GM12878 (cell line): Measurements from ENCODE around the gene LRP10. TPM values are rescaled to one million over a fixed set of nuclear protein-coding genes. Genes with fewer than 3 reads are reported as not detected.
A peak's percentile ranks its signal among the peaks of the same experiment; 100 is the strongest.

ENCODE experiments used
- DPF2 ChIP-seq: fragments of 450-650 bp; IDR thresholded peaks from 2 replicates; pipeline ENCODE4 v1.6.1; 2017; ENCODE audit warnings: mild to moderate bottlenecking
- EED ChIP-seq: sonication (generic); IDR thresholded peaks from 2 replicates; pipeline ENCODE4 v1.6.1; 2016; ENCODE audit warnings: antibody characterized with exemption, low read depth
- JUNB ChIP-seq: IDR thresholded peaks from 2 replicates; pipeline ENCODE4 v1.6.1; 2016; ENCODE audit warnings: antibody characterized with exemption, mild to moderate bottlenecking
- MXI1 ChIP-seq: fragments of 150-350 bp; IDR thresholded peaks from 2 replicates; pipeline ENCODE4 v1.6.1; 2011; ENCODE audit warnings: low read depth, mild to moderate bottlenecking, inconsistent platforms, low read length, improper control_type of control experiment
- MYC ChIP-seq: IDR thresholded peaks from 2 replicates; pipeline ENCODE4 v1.6.1; 2011; ENCODE audit warnings: mild to moderate bottlenecking, low read length, moderate library complexity, inconsistent platforms; ENCODE audit not compliant: insufficient read depth, insufficient replicate concordance, insufficient read length, severe bottlenecking
- RBBP5 ChIP-seq: fragments of 200-600 bp; sonication (generic); conservative IDR thresholded peaks from 2 replicates; pipeline ENCODE4 v1.6.1; 2016
- RCOR1 ChIP-seq: conservative IDR thresholded peaks from 2 replicates; pipeline ENCODE4 v1.6.1; 2012; ENCODE audit warnings: low read depth, low read length, improper control_type of control experiment
- SIX5 ChIP-seq: IDR thresholded peaks from 2 replicates; pipeline ENCODE4 v1.6.1; 2011; ENCODE audit warnings: mild to moderate bottlenecking, low read depth, low read length, moderate library complexity; ENCODE audit not compliant: severe bottlenecking
- SMAD5 ChIP-seq: IDR thresholded peaks from 2 replicates; pipeline ENCODE4 v1.6.1; 2016; ENCODE audit warnings: antibody characterized with exemption, low read depth
- SUPT20H ChIP-seq: IDR thresholded peaks from 2 replicates; pipeline ENCODE4 v1.6.1; 2011; ENCODE audit warnings: low read depth, mild to moderate bottlenecking, low read length, moderate library complexity, borderline replicate concordance; ENCODE audit not compliant: control insufficient read depth
- TAF1 ChIP-seq: IDR thresholded peaks from 2 replicates; pipeline ENCODE4 v1.6.1; 2011; ENCODE audit warnings: mild to moderate bottlenecking, low read depth, low read length, borderline replicate concordance
- TCF12 ChIP-seq: IDR thresholded peaks from 2 replicates; pipeline ENCODE4 v1.6.1; 2011; ENCODE audit warnings: low read depth, mild to moderate bottlenecking, low read length
- ZNF207 ChIP-seq: fragments of 450-650 bp; IDR thresholded peaks from 2 replicates; pipeline ENCODE4 v1.6.1; 2014; ENCODE audit warnings: antibody characterized with exemption, mild to moderate bottlenecking, borderline replicate concordance
- polyA plus RNA-seq, 11 experiments: library from polyadenylated mRNA; depleted of rRNA in 4 of 11; unstranded in 6 of 11; stranded (reverse) in 5 of 11; fragments of >200 nt; fragmentation: Nextera tagmentation in 4 of 11; fragmentation: Illumina TruSeq in 1 of 11; extraction: Ambion mirVana in 4 of 11; extraction: Trizol in 1 of 11; gene quantifications; 1 replicate in 1 of 11; 2 replicates in 10 of 11; pipeline versions ENCODE4 v1.2.1 to v1.2.3, GENCODE V29; 2011 to 2016; ENCODE audit warnings: inconsistent platforms in 2 of 11, missing spikeins in 2 of 11, low read depth in 1 of 11
- total RNA-seq, 4 experiments: library from RNA; depleted of rRNA in 3 of 4; stranded (reverse); fragments of >200 nt in 3 of 4; fragmentation: Illumina TruSeq in 1 of 4; extraction: Trizol in 1 of 4; gene quantifications; 2 replicates each; pipeline versions ENCODE4 v1.2.1 to v1.2.3, GENCODE V29; 2013 to 2021
- TF ChIP-seq, protein P1 (sequence below): fragments of 450-650 bp; IDR thresholded peaks from 2 replicates; pipeline ENCODE4 v1.6.1; 2016; ENCODE audit warnings: mild to moderate bottlenecking
- TF ChIP-seq, protein P2 (sequence below): fragments of 450-650 bp; IDR thresholded peaks from 2 replicates; pipeline ENCODE4 v1.6.1; 2017; ENCODE audit warnings: antibody characterized with exemption, mild to moderate bottlenecking, moderate library complexity
- TF ChIP-seq, protein P3 (sequence below): fragments of 450-650 bp; IDR thresholded peaks from 2 replicates; pipeline ENCODE4 v1.6.1; 2017; ENCODE audit warnings: low read depth, mild to moderate bottlenecking, moderate library complexity
- TF ChIP-seq, protein P4 (sequence below): fragments of 450-650 bp; formaldehyde crosslinking; IDR thresholded peaks from 2 replicates; pipeline ENCODE4 v1.5.0; 2022; ENCODE audit warnings: mild to moderate bottlenecking, missing genetic modification characterization

Gene LRP10
- total and polyA plus RNA-seq, 10 of the 15 experiments (the other 5 are each of a cell fraction or from before 2014, with no cell fraction given) = 3.0 to 56.9 (median 20.9) TPM

DNA sequence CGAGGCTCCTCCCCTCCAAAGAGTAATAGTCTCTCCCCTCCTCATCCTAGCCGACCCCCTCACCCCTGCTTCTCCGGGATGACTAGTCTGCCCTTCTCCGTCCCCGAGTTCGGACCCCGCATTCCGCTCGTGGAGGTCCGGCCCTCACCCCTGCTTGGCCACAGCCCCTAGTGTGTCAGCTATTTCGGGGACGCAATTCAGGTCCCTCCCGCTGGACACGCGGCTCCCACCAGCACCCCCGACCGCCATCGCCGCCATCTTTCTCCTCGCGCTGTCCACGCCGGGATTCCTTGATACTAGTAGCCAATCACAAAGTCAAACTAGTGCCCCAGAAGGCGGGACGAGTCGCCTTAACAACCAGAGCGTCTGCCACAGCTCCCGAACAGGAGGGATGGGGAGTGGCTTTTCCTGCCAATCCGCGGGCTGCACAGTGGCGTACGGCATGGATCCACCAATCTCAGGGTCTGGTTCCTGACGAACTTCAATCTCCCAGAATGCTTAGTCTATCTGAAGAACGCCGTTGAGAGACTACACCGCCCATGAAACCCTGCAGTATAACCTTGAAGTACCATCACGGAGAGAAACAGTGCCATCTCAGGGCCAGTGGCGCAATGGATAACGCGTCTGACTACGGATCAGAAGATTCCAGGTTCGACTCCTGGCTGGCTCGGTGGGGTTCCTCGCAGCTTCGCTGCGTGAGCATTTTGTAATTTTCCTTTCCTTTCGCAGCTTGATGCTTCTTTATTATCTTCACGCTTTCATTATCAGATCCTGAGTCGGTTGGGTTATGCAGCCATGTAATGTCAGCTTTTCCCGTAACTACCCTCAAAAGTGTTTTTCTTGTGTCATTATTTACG is 57.8 kb downstream of the LRP10 start, which contains the start of gene PRMT5 (continued):
- TF ChIP-seq, protein P1, sequence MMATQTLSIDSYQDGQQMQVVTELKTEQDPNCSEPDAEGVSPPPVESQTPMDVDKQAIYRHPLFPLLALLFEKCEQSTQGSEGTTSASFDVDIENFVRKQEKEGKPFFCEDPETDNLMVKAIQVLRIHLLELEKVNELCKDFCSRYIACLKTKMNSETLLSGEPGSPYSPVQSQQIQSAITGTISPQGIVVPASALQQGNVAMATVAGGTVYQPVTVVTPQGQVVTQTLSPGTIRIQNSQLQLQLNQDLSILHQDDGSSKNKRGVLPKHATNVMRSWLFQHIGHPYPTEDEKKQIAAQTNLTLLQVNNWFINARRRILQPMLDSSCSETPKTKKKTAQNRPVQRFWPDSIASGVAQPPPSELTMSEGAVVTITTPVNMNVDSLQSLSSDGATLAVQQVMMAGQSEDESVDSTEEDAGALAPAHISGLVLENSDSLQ = peak; percentile 93
- peak; percentile 91 for TF ChIP-seq SMAD5
- no peak for TF ChIP-seq TCF12
- peak; percentile 89 for TF ChIP-seq TAF1
- no peak for TF ChIP-seq JUNB
- no peak for TF ChIP-seq DPF2
- no peak for TF ChIP-seq SUPT20H
- peak; percentile 90 for TF ChIP-seq ZNF207
- TF ChIP-seq RBBP5 = no peak
- TF ChIP-seq RCOR1 = peak; percentile 86; the same call in 1 of the 2 replicates
- TF ChIP-seq SIX5 = no peak
- TF ChIP-seq MXI1 = peak; percentile 98
- TF ChIP-seq, protein P2, sequence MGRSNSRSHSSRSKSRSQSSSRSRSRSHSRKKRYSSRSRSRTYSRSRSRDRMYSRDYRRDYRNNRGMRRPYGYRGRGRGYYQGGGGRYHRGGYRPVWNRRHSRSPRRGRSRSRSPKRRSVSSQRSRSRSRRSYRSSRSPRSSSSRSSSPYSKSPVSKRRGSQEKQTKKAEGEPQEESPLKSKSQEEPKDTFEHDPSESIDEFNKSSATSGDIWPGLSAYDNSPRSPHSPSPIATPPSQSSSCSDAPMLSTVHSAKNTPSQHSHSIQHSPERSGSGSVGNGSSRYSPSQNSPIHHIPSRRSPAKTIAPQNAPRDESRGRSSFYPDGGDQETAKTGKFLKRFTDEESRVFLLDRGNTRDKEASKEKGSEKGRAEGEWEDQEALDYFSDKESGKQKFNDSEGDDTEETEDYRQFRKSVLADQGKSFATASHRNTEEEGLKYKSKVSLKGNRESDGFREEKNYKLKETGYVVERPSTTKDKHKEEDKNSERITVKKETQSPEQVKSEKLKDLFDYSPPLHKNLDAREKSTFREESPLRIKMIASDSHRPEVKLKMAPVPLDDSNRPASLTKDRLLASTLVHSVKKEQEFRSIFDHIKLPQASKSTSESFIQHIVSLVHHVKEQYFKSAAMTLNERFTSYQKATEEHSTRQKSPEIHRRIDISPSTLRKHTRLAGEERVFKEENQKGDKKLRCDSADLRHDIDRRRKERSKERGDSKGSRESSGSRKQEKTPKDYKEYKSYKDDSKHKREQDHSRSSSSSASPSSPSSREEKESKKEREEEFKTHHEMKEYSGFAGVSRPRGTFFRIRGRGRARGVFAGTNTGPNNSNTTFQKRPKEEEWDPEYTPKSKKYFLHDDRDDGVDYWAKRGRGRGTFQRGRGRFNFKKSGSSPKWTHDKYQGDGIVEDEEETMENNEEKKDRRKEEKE = no peak
- TF ChIP-seq, protein P3, sequence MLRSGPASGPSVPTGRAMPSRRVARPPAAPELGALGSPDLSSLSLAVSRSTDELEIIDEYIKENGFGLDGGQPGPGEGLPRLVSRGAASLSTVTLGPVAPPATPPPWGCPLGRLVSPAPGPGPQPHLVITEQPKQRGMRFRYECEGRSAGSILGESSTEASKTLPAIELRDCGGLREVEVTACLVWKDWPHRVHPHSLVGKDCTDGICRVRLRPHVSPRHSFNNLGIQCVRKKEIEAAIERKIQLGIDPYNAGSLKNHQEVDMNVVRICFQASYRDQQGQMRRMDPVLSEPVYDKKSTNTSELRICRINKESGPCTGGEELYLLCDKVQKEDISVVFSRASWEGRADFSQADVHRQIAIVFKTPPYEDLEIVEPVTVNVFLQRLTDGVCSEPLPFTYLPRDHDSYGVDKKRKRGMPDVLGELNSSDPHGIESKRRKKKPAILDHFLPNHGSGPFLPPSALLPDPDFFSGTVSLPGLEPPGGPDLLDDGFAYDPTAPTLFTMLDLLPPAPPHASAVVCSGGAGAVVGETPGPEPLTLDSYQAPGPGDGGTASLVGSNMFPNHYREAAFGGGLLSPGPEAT = peak; percentile 67
- TF ChIP-seq EED = peak; percentile 73
- TF ChIP-seq, protein P4, sequence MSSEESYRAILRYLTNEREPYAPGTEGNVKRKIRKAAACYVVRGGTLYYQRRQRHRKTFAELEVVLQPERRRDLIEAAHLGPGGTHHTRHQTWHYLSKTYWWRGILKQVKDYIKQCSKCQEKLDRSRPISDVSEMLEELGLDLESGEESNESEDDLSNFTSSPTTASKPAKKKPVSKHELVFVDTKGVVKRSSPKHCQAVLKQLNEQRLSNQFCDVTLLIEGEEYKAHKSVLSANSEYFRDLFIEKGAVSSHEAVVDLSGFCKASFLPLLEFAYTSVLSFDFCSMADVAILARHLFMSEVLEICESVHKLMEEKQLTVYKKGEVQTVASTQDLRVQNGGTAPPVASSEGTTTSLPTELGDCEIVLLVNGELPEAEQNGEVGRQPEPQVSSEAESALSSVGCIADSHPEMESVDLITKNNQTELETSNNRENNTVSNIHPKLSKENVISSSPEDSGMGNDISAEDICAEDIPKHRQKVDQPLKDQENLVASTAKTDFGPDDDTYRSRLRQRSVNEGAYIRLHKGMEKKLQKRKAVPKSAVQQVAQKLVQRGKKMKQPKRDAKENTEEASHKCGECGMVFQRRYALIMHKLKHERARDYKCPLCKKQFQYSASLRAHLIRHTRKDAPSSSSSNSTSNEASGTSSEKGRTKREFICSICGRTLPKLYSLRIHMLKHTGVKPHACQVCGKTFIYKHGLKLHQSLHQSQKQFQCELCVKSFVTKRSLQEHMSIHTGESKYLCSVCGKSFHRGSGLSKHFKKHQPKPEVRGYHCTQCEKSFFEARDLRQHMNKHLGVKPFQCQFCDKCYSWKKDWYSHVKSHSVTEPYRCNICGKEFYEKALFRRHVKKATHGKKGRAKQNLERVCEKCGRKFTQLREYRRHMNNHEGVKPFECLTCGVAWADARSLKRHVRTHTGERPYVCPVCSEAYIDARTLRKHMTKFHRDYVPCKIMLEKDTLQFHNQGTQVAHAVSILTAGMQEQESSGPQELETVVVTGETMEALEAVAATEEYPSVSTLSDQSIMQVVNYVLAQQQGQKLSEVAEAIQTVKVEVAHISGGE (CRISPR knock-in tag) = no peak
- peak; percentile 42 for TF ChIP-seq MYC
